ENCODE measurements around the gene PGGHG. TPM values are rescaled to one million over a fixed set of nuclear protein-coding genes. Genes with fewer than 3 reads are reported as not detected.

PGGHG gene
- polyA plus RNA-seq, 1 donor (not counting 4 experiments of a cell fraction or from before 2014, with no cell fraction given): 4.3 TPM

GRCh38 chr11:289712-290620 is 1.0 kb downstream of the PGGHG start:
- no peak overlapping the region for H3K4me2 ChIP-seq (ENCODE audit: control insufficient read depth, extremely low read depth, insufficient read depth, low read depth, low read length)
- dilution Hi-C loops (cut with MboI; ENCODE audit: extremely low pct_ligation_motif_present, low sequenced_read_pairs): no loop called here
- peaks cover 30% of the 10 kb centered on the region for H3K27me3 ChIP-seq (ENCODE audit: control insufficient read depth, extremely low read depth, insufficient read depth, low read length)
- no peak overlapping the region for H3K9ac ChIP-seq (ENCODE audit: control insufficient read depth, extremely low read depth, insufficient read depth, low read length)
- TF ChIP-seq EZH2 (IDR thresholded peaks at IDR 0.05; ENCODE audit: low read length) (no peak), CTCF (optimal IDR thresholded peaks at IDR 0.05 in 1 of 3, IDR thresholded peaks at IDR 0.05 in 1 of 3, conservative IDR thresholded peaks at IDR 0.05 in 1 of 3; ENCODE audit: extremely low read depth in 1 of 3, insufficient read depth in 2 of 3, low read length in 3 of 3) (no peak)
- H4K20me1 ChIP-seq (ENCODE audit: control insufficient read depth, extremely low read depth, insufficient read depth, low read length): no peaks in the 10 kb centered on the region
- FAIRE-seq: no peak
- peaks cover 7% of the 10 kb centered on the region for H3K4me1 ChIP-seq (ENCODE audit: control insufficient read depth, extremely low read depth, insufficient read depth, low read length)
- no peak overlapping the region for H3K4me3 ChIP-seq (ENCODE audit: control insufficient read depth in 2 of 3, extremely low read depth in 1 of 3, insufficient read depth in 2 of 3, low read depth in 1 of 3, low read length in 3 of 3)
- H3K9me3 ChIP-seq (ENCODE audit: control insufficient read depth, low read depth, low read length): no peaks in the 10 kb centered on the region
- no peak for DNase-seq (ENCODE audit: low read depth, low spot score)
- no peaks in the 10 kb centered on the region for H3K79me2 ChIP-seq (ENCODE audit: control insufficient read depth, insufficient read depth, low read length)
- no peaks in the 10 kb centered on the region for H3K9me1 ChIP-seq (ENCODE audit: control insufficient read depth, extremely low read depth, insufficient read depth, low read length)
- H3K36me3 ChIP-seq (ENCODE audit: control insufficient read depth in 2 of 2, extremely low read depth in 1 of 2, insufficient read depth in 2 of 2, low read length in 2 of 2): no peaks in the 10 kb centered on the region
- no peak overlapping the region for H2AFZ ChIP-seq (ENCODE audit: control insufficient read depth, low read length)
- no peak overlapping the region for H3K27ac ChIP-seq (ENCODE audit: control insufficient read depth, insufficient read depth, low read length)

GRCh38 chr11:290621-291231 is 1.8 kb downstream of the PGGHG start:
- no peak overlapping the region for H3K4me2 ChIP-seq (ENCODE audit: control insufficient read depth, extremely low read depth, insufficient read depth, low read depth, low read length)
- no peak for TF ChIP-seq CTCF (optimal IDR thresholded peaks at IDR 0.05 in 1 of 3, IDR thresholded peaks at IDR 0.05 in 1 of 3, conservative IDR thresholded peaks at IDR 0.05 in 1 of 3; ENCODE audit: extremely low read depth in 1 of 3, insufficient read depth in 2 of 3, low read length in 3 of 3)
- no peak for TF ChIP-seq EZH2 (IDR thresholded peaks at IDR 0.05; ENCODE audit: low read length)

More at GRCh38 chr11:290621-291231, 1.8 kb downstream of the PGGHG start:
- Histone ChIP-seq H3K79me2 (ENCODE audit: control insufficient read depth, insufficient read depth, low read length) (no peaks in the 10 kb centered on the region), H3K27ac (ENCODE audit: control insufficient read depth, insufficient read depth, low read length) (no peak overlapping the region), H3K9me3 (ENCODE audit: control insufficient read depth, low read depth, low read length) (no peaks in the 10 kb centered on the region), H3K27me3 (ENCODE audit: control insufficient read depth, extremely low read depth, insufficient read depth, low read length) (peaks cover 27% of the 10 kb centered on the region), H3K9me1 (ENCODE audit: control insufficient read depth, extremely low read depth, insufficient read depth, low read length) (no peaks in the 10 kb centered on the region), H3K36me3 (ENCODE audit: control insufficient read depth in 2 of 2, extremely low read depth in 1 of 2, insufficient read depth in 2 of 2, low read length in 2 of 2) (no peaks in the 10 kb centered on the region), H3K9ac (ENCODE audit: control insufficient read depth, extremely low read depth, insufficient read depth, low read length) (no peak overlapping the region), H3K4me1 (ENCODE audit: control insufficient read depth, extremely low read depth, insufficient read depth, low read length) (peaks cover 7% of the 10 kb centered on the region), H2AFZ (ENCODE audit: control insufficient read depth, low read length) (no peak overlapping the region), H3K4me3 (ENCODE audit: control insufficient read depth in 2 of 3, extremely low read depth in 1 of 3, insufficient read depth in 2 of 3, low read depth in 1 of 3, low read length in 3 of 3) (no peak overlapping the region), H4K20me1 (ENCODE audit: control insufficient read depth, extremely low read depth, insufficient read depth, low read length) (no peaks in the 10 kb centered on the region)
- dilution Hi-C loops (cut with MboI; ENCODE audit: extremely low pct_ligation_motif_present, low sequenced_read_pairs): no loop called here
- FAIRE-seq (no peak), DNase-seq (ENCODE audit: low read depth, low spot score) (no peak)

All from keratinocyte (primary cell).